SIG-M5 treated with dmso at 0.1 percent for 504 hours (cell line): ENCODE data around the gene EYA2.
A peak's percentile ranks its signal among the peaks of the same experiment; 100 is the strongest.
"Not testable (repeated sequence)": the region's sequence is repeated elsewhere in the genome, so short reads cannot be mapped to it uniquely, and the experiment has no call there.

ENCODE experiments used
- DNase-seq: peaks from one replicate; lab custom pipeline; 2025; ENCODE audit not compliant: unreplicated experiment; lab: John Stamatoyannopoulos, UW

The EYA2 gene, protein sequence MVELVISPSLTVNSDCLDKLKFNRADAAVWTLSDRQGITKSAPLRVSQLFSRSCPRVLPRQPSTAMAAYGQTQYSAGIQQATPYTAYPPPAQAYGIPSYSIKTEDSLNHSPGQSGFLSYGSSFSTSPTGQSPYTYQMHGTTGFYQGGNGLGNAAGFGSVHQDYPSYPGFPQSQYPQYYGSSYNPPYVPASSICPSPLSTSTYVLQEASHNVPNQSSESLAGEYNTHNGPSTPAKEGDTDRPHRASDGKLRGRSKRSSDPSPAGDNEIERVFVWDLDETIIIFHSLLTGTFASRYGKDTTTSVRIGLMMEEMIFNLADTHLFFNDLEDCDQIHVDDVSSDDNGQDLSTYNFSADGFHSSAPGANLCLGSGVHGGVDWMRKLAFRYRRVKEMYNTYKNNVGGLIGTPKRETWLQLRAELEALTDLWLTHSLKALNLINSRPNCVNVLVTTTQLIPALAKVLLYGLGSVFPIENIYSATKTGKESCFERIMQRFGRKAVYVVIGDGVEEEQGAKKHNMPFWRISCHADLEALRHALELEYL

GRCh38 chr20:46894579-46894958 is at the start of gene EYA2:
EYA2 (plus strand) TSS chr20:46894843; CDS start chr20:46990011, 95,168 bp downstream.
- DNase-seq = no peak

DNA sequence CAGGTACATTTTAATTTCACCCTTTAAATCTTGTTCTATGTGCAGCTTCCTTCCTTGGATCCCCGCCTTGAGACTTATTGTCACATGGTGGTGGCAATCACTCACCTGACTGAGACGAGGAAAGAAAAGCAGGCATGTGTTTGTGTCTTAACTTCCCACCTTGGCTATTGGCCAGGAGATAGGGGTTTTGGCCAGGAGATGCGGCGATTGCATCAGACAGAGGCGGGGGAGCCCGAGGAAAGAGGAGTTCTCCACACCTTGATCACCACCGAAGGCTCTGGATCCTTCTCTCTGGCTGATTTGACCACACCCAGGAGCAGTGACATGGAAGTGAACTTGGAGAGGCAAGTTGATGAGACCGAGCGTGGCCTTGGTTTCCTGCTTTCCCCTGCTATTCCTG is 49.7 kb upstream of the EYA2 start:
- DNase-seq = no peak

DNA sequence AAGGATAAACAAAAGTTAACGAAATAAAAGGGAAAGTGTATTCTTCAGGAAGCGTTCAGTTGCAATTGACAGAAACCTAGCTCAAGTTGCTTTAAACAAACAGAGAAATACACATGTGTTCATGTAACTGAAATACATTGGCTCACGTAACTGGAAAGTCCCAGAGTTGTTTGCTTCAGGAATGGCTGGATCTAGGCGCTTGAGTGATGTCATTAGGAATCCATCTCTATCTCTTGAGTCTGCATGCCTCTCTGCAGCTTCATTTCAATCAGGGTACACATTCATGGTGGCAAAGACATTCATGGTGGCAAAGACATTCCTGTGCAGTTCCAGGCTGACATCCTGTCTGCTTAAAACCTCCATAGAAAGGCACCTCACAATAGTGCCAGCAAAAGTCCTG is 45.4 kb upstream of the EYA2 start:
- DNase-seq = no peak

DNA sequence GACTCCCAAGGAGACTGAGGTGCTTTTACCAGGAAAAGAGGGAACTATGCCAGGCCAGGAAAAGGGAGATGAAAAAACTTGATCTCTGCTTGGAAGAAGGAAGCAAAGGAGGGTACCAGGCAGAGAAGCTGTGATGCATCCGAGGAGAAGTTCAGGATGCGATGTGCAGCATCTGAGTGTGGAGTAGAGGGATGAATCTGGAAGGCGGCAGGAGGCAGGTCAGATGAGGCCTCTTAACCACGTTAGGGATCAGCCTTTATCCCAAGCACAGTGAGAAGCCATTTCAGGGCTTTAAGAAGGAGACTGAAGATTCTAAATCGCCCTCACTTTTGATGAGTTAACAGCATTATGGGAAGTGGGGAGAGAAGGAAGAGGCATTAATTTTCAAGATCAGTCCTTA is 44.9 kb upstream of the EYA2 start:
- no peak for DNase-seq

DNA sequence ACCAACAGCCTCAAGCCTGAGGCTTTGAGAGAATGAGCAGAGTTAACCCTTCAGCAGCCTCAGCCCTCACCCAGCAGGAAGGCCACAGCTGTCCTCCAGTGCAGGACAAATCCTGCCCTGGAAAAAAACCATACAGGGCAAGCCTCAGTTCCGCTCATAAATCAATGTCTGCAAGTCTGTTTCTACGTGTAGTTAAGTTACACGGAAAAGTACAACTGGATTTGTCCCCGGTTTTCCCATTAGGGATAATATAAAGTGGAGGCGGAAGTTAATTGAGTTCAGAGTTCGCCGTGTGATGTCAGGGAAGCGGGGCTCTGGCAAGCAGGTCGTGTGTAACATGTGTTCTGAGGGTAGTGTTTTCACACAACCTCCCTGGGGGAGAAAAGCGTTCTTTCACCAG is 44.2 kb upstream of the EYA2 start:
- no peak for DNase-seq

DNA sequence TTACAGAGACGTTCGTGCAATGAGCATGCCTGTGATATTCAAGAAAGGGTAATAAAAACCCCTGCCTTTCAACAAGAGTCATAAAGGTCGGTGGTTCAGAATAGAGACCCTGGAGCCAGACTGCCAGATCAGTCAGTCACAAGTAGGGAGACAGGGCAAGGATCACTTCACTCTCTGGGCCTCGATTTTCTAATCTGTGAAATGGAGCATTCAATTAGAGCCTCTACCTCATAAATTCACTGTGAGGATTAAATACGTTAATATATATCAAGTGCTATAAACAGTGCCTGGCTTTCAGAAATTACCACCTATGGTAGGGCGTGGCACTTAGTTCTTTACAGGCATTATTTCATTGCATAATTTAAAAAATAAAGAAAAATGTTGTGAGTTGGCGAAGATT is 43.7 kb upstream of the EYA2 start:
- no peak for DNase-seq

- no peak for DNase-seq
Measured at GRCh38 chr20:46851746-46852145, 42.9 kb upstream of the EYA2 start.

DNA sequence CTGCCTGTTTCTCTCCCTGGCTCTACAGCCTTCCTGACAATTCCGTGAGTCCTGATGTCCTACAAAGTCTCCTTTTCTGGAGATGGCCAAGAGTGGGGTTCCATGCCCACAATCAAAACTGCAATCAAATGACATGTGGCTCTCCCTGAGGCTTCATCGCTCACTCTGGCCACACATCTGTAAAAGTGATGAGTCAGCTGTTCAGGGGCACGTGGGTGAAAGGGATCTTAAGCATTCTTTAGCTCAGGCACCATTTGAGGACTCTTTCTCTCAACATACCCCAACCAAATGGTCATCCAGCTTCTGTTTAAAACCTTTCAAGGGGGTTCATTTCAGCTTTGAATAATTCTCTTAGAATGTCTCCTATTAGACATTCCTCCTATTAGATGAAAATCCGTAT is 42.3 kb upstream of the EYA2 start:
- DNase-seq = no peak

DNA sequence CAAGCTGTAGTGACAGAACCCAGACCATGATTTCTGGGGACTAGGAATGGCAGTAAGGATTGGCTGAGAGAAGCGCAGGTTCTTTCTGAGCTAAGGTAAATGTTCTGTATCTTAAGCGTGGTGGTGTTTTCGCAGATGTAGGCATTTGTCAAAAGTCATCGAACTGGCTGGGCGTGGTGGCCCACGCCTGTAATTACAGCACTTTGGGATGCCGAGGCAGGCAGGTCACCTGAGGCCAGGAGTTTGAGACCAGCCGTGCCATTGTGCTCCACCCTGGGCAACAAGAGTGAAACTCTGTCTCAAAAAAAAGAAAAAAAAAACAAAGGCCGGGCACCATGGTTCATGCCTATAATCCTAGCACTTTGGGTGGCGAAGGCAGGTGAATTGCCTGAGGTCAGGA is 40.7 kb upstream of the EYA2 start:
- DNase-seq = no peak

DNA sequence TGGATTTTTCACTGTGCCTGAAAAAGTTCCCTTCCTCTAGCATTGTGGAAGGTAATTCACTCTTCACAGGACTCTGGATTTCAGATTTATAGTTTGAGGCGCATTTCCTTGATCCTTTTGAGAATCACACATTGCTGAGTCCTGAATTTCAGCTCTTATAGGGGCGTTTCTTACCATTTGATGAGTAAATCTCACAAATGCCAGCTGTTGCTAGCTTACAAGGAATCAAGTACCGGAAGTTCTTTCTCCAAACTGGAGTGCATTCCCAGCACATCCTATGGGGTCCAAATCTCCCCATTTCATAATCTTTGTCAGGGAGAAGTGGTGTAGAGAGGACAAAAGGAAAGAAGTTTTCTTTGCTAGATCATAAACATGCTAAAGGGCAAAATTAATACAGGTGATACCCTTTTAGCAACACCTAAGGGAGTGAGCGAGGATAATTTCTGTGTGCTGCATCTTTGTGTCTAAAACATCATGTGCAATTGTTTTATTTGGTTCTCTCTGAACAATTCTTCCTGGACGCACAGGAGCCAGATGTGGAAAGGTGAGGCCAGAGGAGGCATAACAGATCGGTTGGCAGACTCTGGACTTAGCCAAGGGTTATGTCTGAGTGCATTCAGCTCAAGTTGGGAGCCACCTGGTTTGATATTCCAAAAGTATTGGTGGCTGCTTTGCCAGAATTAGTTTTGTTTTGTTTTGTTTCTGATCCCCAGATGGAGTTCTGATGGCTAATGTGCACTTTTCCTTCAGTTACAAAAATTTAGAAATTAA is 37.4 kb upstream of the EYA2 start:
- DNase-seq = no peak

GRCh38 chr20:46865824-46866223 is 28.8 kb upstream of the EYA2 start:
- no peak for DNase-seq

DNA sequence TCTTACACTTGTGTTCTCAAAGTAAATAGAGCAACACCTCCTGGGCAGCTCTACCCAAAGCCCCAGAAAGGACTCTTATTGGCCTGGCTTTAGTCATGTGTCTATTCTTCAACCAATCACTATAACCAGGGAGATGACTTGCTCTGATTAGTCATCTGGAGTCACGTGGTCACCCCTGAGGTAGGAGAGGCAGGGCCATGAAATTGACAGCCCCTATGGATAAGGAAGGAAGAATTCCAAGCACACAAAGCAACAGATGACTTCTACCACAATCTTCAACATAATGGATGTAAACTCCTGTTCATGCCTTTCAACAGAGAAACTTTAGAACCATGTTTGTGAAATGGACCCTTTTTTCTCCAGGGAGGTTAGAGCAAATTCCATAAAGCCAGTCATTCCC is 24.6 kb upstream of the EYA2 start:
- no peak for DNase-seq

GRCh38 chr20:46872328-46873211 is 22.1 kb upstream of the EYA2 start:
- DNase-seq = no peak

DNA sequence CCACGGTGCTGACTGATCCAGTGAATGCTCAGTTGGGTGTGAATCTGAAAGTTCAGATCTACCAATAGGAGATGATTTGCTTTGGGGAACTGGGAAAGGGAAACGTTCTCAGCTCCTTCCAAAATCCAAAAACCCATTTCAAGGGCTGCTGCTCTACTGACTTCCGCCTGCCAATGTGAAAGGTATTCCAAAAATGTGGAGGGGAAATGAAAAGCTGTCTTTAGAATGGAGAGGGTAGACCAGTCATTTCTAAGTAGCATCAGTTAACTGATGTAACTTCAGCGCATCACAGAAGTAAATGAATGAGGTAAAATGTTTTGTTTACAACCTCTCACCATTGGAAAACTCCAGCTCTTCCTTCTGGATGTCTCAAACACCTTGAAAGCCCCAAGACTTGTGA is 19.6 kb upstream of the EYA2 start:
- DNase-seq = no peak

GRCh38 chr20:46879386-46879785 is 15.3 kb upstream of the EYA2 start:
- DNase-seq = no peak

DNA sequence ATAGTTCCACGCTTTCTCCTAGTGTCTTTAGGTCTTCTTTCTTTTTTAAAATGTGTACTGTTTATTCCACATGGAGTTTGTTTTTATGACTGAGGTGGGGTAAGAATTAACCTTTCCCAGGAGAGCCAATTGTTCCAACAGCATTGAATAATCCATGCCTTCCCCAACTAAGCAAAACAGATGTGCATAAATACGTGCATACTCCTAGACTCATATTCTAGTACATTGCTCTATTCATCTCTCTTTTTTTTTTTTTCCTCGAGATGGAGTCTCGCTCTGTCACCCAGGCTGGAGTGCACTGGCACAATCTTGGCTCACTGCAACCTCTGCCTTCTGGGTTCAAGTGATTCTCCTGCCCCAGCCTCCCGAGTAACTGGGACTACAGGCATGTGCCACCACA is 14.7 kb upstream of the EYA2 start:
- not testable (repeated sequence) for DNase-seq

DNA sequence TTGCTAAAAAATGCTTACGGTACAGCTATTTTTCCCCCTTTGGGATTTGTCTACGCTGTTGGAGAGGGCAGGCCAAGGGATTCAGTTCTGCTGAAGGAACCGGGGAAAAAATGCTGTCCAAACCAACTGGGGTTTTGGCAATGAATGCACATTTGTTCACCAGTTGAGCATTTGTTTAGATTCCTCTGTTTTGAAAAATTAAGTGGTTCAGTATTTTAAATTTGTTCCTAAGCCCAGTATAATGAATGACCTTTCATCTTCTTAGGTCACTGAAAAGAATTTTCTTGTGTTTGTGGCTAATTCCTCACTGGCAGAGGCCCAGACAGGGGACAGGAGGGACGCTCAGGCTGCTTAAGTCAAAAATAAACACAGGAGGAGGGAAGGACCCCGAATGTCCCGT is 10.8 kb upstream of the EYA2 start:
- no peak for DNase-seq

GRCh38 chr20:46890682-46891081 is 4.0 kb upstream of the EYA2 start:
- no peak for DNase-seq

DNA sequence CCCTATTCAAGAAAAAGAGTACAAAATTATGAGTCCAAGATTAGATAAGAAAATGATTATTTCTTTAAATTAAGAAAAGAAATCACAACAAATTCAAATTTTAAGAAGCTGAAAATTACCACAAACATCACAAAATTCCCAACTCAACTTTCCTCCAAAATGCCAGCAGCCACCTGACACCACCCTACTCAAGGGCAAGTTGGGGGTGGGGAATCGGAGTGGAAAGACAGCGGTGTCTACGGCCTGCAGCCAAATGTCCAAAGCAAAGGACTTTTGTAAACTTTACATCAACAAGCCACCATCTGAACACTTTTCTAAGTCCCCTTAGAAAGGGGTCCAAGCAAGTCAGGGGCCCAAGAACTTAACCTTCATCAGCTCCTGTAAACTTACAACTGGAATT is 1.6 kb upstream of the EYA2 start:
- no peak for DNase-seq

- peak; percentile 22 for DNase-seq
Measured at GRCh38 chr20:46893877-46894578, 615 bp upstream of the EYA2 start.
